Endodermal cell (in vitro differentiated cells): ENCODE data around the gene RPL7L1. TPM values are rescaled to one million over a fixed set of nuclear protein-coding genes. Genes with fewer than 3 reads are reported as not detected.

Source experiments
- DNase-seq: peaks from one replicate; pipeline ENCODE4 v3.0.0-alpha.2; 2017
- H3K27ac ChIP-seq: 2 replicates; pipeline ENCODE4 v1.5.1; 2013; ENCODE audit warnings: mild to moderate bottlenecking, low read depth, low read length, moderate library complexity
- H3K27me3 ChIP-seq: 2 replicates; pipeline ENCODE4 v1.6.1; 2013; ENCODE audit warnings: mild to moderate bottlenecking, low read length, moderate library complexity; ENCODE audit not compliant: insufficient read depth, control insufficient read depth, poor library complexity, severe bottlenecking
- H3K36me3 ChIP-seq: 2 replicates; pipeline ENCODE4 v1.7.0; 2013; ENCODE audit warnings: mild to moderate bottlenecking, low read length, moderate library complexity; ENCODE audit not compliant: control insufficient read depth, insufficient read depth
- H3K4me1 ChIP-seq: one replicate; pipeline ENCODE4 v1.7.0; 2013; ENCODE audit warnings: low read length; ENCODE audit not compliant: control insufficient read depth, insufficient read depth
- H3K4me3 ChIP-seq: 2 replicates; pipeline ENCODE4 v1.5.1; 2013; ENCODE audit warnings: mild to moderate bottlenecking, low read length, moderate library complexity
- H3K9ac ChIP-seq: 2 replicates; pipeline ENCODE4 v1.6.1; 2013; ENCODE audit warnings: mild to moderate bottlenecking, low read length, moderate library complexity; ENCODE audit not compliant: poor library complexity, severe bottlenecking; ENCODE audit errors: extremely low read depth
- H3K9me3 ChIP-seq: 2 replicates; pipeline ENCODE4 v1.6.1; 2013; ENCODE audit warnings: mild to moderate bottlenecking, low read length, moderate library complexity; ENCODE audit not compliant: control insufficient read depth
- H3K27ac Mint-ChIP-seq: 2 replicates; pipeline ENCODE4 v1.8.0; 2020; ENCODE audit warnings: mixed read lengths
- H3K27me3 Mint-ChIP-seq: 2 replicates; pipeline ENCODE4 v1.8.0; 2021; ENCODE audit warnings: mild to moderate bottlenecking, mixed read lengths; ENCODE audit not compliant: insufficient read depth
- H3K36me3 Mint-ChIP-seq: 2 replicates; pipeline ENCODE4 v1.8.0; 2020; ENCODE audit warnings: low read depth, mixed read lengths
- H3K4me1 Mint-ChIP-seq: 2 replicates; pipeline ENCODE4 v1.8.0; 2020; ENCODE audit warnings: mixed read lengths
- H3K4me3 Mint-ChIP-seq: 2 replicates; pipeline ENCODE4 v1.8.0; 2020; ENCODE audit warnings: mild to moderate bottlenecking, moderate library complexity, mixed read lengths
- H3K9me3 Mint-ChIP-seq: 2 replicates; pipeline ENCODE4 v1.8.0; 2020; ENCODE audit warnings: mild to moderate bottlenecking, mixed read lengths
- CTCF ChIP-seq: fragments of 200-600 bp; sonication (generic); conservative IDR thresholded peaks from 2 replicates; pipeline ENCODE4 v1.5.0; 2021; ENCODE audit warnings: antibody characterized with exemption, mild to moderate bottlenecking
- WGBS, 2 experiments: methylation state at CpG; one replicate each; pipeline versions ENCODE4 v1.1.5 to v1.1.7; 2013; ENCODE audit warnings: missing lambda C conversion rate in 2 of 2, mixed read lengths in 1 of 2; ENCODE audit not compliant: insufficient coverage in 1 of 2, insufficient read length in 1 of 2; 5-methylcytosine and 5-hydroxymethylcytosine counted together
- total RNA-seq, 2 donors: library from RNA; stranded (reverse); fragmentation: NEBNext Ultra II Directional in 1 of 2; extraction: Animal tissue kit (Norgen Biotek cat#: 25700) in 1 of 2; gene quantifications; 2 replicates in 1 of 2; 3 replicates in 1 of 2; pipeline ENCODE4 v1.2.1, GENCODE V29; 2021

RPL7L1 gene
- total RNA-seq, 2 donors from 2014 or later, result 112 to 114 TPM

GRCh38 chr6:42860481-42860880, 18.9 kb upstream of the RPL7L1 start:
- H3K9ac ChIP-seq, result no peak overlapping the region
- H3K9me3 ChIP-seq, result no peaks in the 10 kb centered on the region
- Mint-ChIP-seq H3K4me3 (no peak overlapping the region), H3K36me3 (peaks cover 43% of the 10 kb centered on the region), H3K27ac (no peak overlapping the region), H3K4me1 (no peaks in the 10 kb centered on the region), H3K9me3 (no peaks in the 10 kb centered on the region), H3K27me3 (no peaks in the 10 kb centered on the region)
- H3K27me3 ChIP-seq, result no peaks in the 10 kb centered on the region
- 95 to 96% methylated on average over 6 of the region's 6 CpGs for WGBS, 2 experiments
- no peak for DNase-seq
- H3K36me3 ChIP-seq, result peaks cover 39% of the 10 kb centered on the region
- TF ChIP-seq CTCF, result no peak
- no peak overlapping the region for H3K27ac ChIP-seq
- no peaks in the 10 kb centered on the region for H3K4me1 ChIP-seq
- no peak overlapping the region for H3K4me3 ChIP-seq

GRCh38 chr6:42864602-42865001, 14.8 kb upstream of the RPL7L1 start:
- no peak for TF ChIP-seq CTCF
- peaks cover 1% of the 10 kb centered on the region for H3K4me1 Mint-ChIP-seq
- Histone ChIP-seq H3K27me3 (no peaks in the 10 kb centered on the region), H3K4me3 (no peak overlapping the region), H3K4me1 (no peaks in the 10 kb centered on the region), H3K27ac (no peak overlapping the region), H3K9ac (no peak overlapping the region), H3K9me3 (no peaks in the 10 kb centered on the region), H3K36me3 (peaks cover 38% of the 10 kb centered on the region)
- no peak for DNase-seq
- H3K27ac Mint-ChIP-seq, result no peak overlapping the region
- H3K4me3 Mint-ChIP-seq, result no peak overlapping the region
- H3K27me3 Mint-ChIP-seq, result no peaks in the 10 kb centered on the region
- WGBS, 2 experiments, result 93% methylated on average over 8 of the region's 8 CpGs
- H3K36me3 Mint-ChIP-seq, result peaks cover 31% of the 10 kb centered on the region
- H3K9me3 Mint-ChIP-seq, result no peaks in the 10 kb centered on the region

GRCh38 chr6:42870145-42870936, 9.1 kb upstream of the RPL7L1 start:
- Mint-ChIP-seq H3K9me3 (no peaks in the 10 kb centered on the region), H3K27ac (no peak overlapping the region), H3K4me3 (no peak overlapping the region), H3K4me1 (peaks cover 5% of the 10 kb centered on the region), H3K27me3 (no peaks in the 10 kb centered on the region), H3K36me3 (peaks cover 4% of the 10 kb centered on the region)
- DNase-seq, result no peak
- peaks cover 14% of the 10 kb centered on the region for H3K36me3 ChIP-seq
- H3K4me3 ChIP-seq, result no peak overlapping the region
- H3K27ac ChIP-seq, result no peak overlapping the region
- no peaks in the 10 kb centered on the region for H3K27me3 ChIP-seq
- 80 to 90% methylated on average over 1 to 2 of the region's 2 CpGs for WGBS, 2 experiments
- H3K9me3 ChIP-seq, result no peaks in the 10 kb centered on the region
- no peak overlapping the region for H3K9ac ChIP-seq
- no peak for TF ChIP-seq CTCF
- no peaks in the 10 kb centered on the region for H3K4me1 ChIP-seq
